ENCODE results near the gene NUTF2. TPM values are rescaled to one million over a fixed set of nuclear protein-coding genes. Genes with fewer than 3 reads are reported as not detected.

NUTF2 gene
- total RNA-seq, 4 donors from 2014 or later, result 60.1 to 210 (median 114) TPM

Other genes with a start within 250 kb of the NUTF2 start
- gene CARMIL2, start 201.8 kb upstream of the NUTF2 start, total RNA-seq, result 1 to 10 TPM in 1 of 4 donors, under 1 TPM in 1, not detected in 2; 0.10 to 1.1 TPM
- gene ACD, start 186.7 kb upstream of the NUTF2 start, total RNA-seq, result 10 to 100 TPM in 3 of 4 donors, 1 to 10 TPM in 1; 9.9 to 12.8 (median 11.1) TPM
- gene PARD6A, start 186.0 kb upstream of the NUTF2 start, total RNA-seq, result 10 to 100 TPM in 3 of 4 donors, 1 to 10 TPM in 1; 2.7 to 17.3 (median 12.5) TPM
- 10 to 100 TPM in 3 of 4 donors, 1 to 10 TPM in 1; 8.1 to 14.2 (median 11.2) TPM for gene ENKD1, start 180.2 kb upstream of the NUTF2 start, total RNA-seq
- 1 to 10 TPM; 5.1 to 8.5 (median 7.3) TPM for gene C16orf86, start 180.1 kb upstream of the NUTF2 start, total RNA-seq
- gene GFOD2, start 127.6 kb upstream of the NUTF2 start, total RNA-seq, result 10 to 100 TPM in 3 of 4 donors, 1 to 10 TPM in 1; 8.9 to 15.4 (median 11.6) TPM
- 10 to 100 TPM; 12.6 to 46.6 (median 14.8) TPM for gene RANBP10, start 40.4 kb upstream of the NUTF2 start, total RNA-seq
- gene TSNAXIP1, start 40.0 kb upstream of the NUTF2 start, total RNA-seq, result 10 to 100 TPM in 1 of 4 donors, under 1 TPM in 2, not detected in 1; 0.27 to 11.0 (median 0.56) TPM
- gene THAP11, start 4.6 kb upstream of the NUTF2 start, total RNA-seq, result 100 to 1,000 TPM in 2 of 4 donors, 10 to 100 TPM in 2; 61.9 to 120 (median 102) TPM
- 10 to 100 TPM; 14.9 to 41.2 (median 20.0) TPM for gene CENPT, start 760 bp downstream of the NUTF2 start, total RNA-seq
- 10 to 100 TPM; 27.5 to 58.9 (median 48.5) TPM for gene EDC4, start 26.1 kb downstream of the NUTF2 start, total RNA-seq
- 1 to 10 TPM in 2 of 4 donors, under 1 TPM in 1, not detected in 1; 0.87 to 2.8 (median 1.1) TPM for gene NRN1L, start 38.0 kb downstream of the NUTF2 start, total RNA-seq
- 10 to 100 TPM in 1 of 4 donors, 1 to 10 TPM in 3; 4.1 to 12.7 (median 6.9) TPM for gene PSKH1, start 46.3 kb downstream of the NUTF2 start, total RNA-seq
- gene CTRL, start 84.9 kb downstream of the NUTF2 start, total RNA-seq, result under 1 TPM in 1 of 4 donors, not detected in 3; 0.27 TPM
- 10 to 100 TPM; 18.3 to 41.4 (median 23.9) TPM for gene PSMB10, start 89.9 kb downstream of the NUTF2 start, total RNA-seq
- 10 to 100 TPM in 1 of 4 donors, 1 to 10 TPM in 3; 2.5 to 18.7 (median 3.5) TPM for gene LCAT, start 97.2 kb downstream of the NUTF2 start, total RNA-seq
- gene SLC12A4, start 121.7 kb downstream of the NUTF2 start, total RNA-seq, result 10 to 100 TPM; 10.4 to 30.8 (median 15.8) TPM
- not detected for gene DPEP3, start 133.6 kb downstream of the NUTF2 start, total RNA-seq
- gene DPEP2, start 152.6 kb downstream of the NUTF2 start, total RNA-seq, result under 1 TPM in 2 of 4 donors, not detected in 2; 0.26 to 0.38 TPM
- gene DPEP2NB, start 169.0 kb downstream of the NUTF2 start, total RNA-seq, result not detected
- 10 to 100 TPM in 2 of 4 donors, 1 to 10 TPM in 2; 6.2 to 16.1 (median 10.4) TPM for gene DDX28, start 176.3 kb downstream of the NUTF2 start, total RNA-seq
- 1 to 10 TPM; 4.5 to 9.6 (median 7.1) TPM for gene DUS2, start 176.4 kb downstream of the NUTF2 start, total RNA-seq
- 10 to 100 TPM; 47.9 to 72.7 (median 70.7) TPM for gene NFATC3, start 238.4 kb downstream of the NUTF2 start, total RNA-seq